Fibroblast of pulmonary artery (primary cell): ENCODE measurements around the gene HDAC4.

Experiments
- DNase-seq: peaks from one replicate; pipeline ENCODE4 v3.0.0-alpha.2; 2010; ENCODE audit warnings: low read depth
- H3K4me3 ChIP-seq: replicated peaks from 2 replicates; pipeline ENCODE4 v1.5.1; 2011; ENCODE audit warnings: low read depth, mild to moderate bottlenecking, control low read depth, low read length, moderate library complexity
- TF ChIP-seq, protein P1 (sequence below): IDR thresholded peaks from 2 replicates; pipeline ENCODE4 v1.5.1; 2011; ENCODE audit warnings: mild to moderate bottlenecking, control low read depth, low read length, inconsistent platforms; ENCODE audit errors: missing control alignments

Gene HDAC4

DNA sequence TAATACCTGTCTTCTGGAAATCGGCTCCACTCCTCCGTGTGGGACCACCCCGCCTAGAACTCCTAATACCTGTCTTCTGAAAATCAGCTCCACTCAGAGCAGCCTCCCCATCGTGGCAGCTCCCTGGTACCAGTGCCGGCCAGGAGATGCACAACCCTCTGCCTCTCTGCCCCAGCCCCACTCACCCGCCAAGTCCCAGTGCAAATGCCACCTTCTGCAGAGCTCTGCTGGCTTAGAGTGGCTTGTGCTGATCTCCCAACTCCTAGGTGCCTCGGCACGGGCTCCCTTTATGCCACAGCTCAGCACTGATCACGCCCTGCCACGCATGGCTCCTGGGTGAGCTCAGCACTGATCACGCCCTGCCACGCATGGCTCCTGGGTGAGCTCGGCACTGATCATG, 258.5 kb downstream of the HDAC4 start:
- H3K4me3 ChIP-seq = no peak overlapping the region
- DNase-seq = no peak
- TF ChIP-seq, protein P1, sequence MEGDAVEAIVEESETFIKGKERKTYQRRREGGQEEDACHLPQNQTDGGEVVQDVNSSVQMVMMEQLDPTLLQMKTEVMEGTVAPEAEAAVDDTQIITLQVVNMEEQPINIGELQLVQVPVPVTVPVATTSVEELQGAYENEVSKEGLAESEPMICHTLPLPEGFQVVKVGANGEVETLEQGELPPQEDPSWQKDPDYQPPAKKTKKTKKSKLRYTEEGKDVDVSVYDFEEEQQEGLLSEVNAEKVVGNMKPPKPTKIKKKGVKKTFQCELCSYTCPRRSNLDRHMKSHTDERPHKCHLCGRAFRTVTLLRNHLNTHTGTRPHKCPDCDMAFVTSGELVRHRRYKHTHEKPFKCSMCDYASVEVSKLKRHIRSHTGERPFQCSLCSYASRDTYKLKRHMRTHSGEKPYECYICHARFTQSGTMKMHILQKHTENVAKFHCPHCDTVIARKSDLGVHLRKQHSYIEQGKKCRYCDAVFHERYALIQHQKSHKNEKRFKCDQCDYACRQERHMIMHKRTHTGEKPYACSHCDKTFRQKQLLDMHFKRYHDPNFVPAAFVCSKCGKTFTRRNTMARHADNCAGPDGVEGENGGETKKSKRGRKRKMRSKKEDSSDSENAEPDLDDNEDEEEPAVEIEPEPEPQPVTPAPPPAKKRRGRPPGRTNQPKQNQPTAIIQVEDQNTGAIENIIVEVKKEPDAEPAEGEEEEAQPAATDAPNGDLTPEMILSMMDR = no peak

DNA sequence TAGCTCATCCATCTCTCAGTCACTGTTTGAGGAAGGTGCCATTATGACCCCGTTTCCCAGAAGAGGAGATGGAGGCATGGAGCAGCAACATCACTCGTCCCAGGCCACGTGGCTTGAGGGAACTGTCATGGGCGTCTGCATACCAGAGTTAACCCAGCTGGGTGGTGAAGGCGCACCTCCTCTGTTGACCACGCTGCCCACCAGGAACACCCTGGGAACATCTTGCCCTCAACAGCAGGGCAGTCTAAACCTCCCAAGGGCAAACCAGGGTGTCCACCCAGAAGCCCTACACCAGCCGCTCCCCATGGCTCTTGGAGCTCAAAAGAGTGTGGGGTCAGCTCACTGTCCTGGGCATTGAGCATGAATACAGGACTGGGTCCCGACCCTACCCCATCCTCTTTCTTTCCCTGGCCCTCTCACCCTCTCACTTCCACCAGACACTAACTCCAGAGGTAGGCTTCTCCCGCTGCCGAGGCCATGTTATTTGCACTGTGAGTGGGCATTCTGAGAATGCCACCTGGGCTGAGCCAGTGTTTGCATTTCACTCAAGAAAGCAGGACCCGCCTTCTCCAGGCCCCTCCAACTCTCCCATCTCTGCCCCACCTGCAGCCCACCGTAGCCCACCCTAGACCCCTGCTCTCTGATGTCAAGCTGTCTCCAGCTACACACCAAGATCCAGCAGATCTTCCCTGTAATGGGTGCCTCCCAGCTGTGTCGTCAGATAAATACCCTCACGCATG, 259.6 kb downstream of the HDAC4 start:
- no peak overlapping the region for H3K4me3 ChIP-seq
- TF ChIP-seq, protein P1 = no peak
- DNase-seq = no peak

DNA sequence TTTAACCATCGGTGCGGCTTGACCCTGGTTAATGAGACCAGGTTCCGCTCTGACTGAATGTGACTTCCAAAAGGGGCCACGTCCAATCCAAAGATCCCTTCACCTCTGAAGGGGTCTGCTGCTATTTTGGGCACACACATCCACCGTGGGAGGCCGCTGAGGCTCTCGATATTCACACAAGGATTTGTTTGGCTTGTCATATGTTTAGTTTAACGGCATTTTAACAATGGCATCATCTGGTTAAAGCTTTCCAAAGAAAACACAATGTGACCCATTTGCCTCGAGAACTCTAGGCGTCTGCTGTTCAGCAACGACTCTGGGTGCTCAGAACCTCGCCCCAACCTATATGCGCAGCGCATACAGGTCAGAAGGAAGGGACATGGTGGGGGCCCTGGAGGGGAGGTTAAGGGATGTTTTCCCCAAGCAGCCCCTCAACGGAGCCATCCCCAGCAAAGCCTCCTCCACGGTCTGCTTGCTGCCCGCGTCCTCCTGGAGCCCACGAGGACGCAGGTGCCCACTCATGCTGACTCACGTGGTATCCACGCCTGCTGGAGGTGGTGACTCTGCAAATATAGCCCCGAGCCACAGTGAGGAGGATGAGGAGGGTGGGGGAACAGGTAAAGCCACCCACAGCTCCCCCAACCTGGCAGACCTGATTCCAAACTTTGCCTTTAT, 260.3 kb downstream of the HDAC4 start:
- TF ChIP-seq, protein P1 = no peak
- DNase-seq = no peak

DNA sequence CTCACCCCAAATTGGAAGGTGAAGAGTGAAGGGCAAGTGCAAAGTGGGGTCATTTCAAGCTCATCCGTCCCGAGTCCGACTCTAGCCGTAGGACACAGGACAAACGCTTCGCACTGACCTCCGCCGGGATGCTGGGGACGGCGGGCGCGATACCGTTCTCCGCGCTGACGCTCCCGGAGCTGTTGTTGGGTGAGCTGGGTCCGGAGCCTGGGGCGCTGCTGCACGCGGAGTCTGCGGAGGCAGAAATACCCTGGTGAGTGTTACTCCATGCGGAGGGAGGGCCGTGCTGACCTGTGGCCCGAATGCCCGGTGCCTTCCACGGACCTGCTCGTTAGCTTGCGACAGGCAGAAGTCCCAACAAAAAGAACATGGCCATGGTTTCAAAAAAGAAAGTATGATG, 261.3 kb downstream of the HDAC4 start:
- TF ChIP-seq, protein P1 = no peak
- no peak overlapping the region for H3K4me3 ChIP-seq
- no peak for DNase-seq

More for the DNA sequence above, 260.3 kb downstream of the HDAC4 start:
- no peak overlapping the region for H3K4me3 ChIP-seq

DNA sequence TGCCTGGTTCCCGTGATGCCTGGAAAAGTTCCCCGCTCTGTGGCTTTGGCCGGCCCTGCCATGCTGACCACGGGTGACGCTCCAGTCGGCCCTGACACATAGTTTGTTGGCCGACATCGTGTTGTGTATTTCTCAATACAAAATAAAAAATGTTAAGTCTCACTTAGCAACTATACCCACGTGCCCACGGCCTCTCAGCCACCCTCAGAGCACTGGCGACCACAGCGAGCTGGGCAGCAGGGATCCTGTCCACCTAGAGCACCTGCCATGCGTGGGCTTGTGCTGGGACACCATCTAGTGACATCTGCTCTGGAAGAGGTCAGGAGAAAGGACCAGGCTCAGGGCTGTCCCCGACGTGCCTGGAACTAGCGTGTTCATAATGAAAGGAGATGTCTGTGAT, 261.7 kb downstream of the HDAC4 start:
- no peak for DNase-seq
- H3K4me3 ChIP-seq = no peak overlapping the region
- TF ChIP-seq, protein P1 = no peak

DNA sequence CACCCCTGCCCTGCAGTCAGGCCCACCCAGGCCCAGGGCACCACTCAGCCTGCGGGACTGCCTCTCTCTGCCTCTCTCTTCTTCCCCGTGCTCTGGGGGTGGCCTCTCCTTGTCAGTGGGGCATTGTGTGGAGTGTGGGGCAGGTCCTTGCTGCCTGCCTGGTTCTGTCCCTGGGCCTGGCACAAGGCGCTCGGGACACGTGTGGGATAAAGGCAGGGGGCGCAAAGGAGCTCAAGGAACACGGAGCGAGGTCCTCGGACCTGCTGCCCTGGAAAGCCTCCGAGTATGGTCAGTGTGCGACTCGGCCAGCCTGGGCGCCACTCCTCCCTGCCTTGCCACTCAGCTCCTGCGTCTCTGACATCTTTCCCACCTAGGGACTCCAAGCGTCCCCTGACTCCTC, 262.2 kb downstream of the HDAC4 start:
- TF ChIP-seq, protein P1 = no peak
- H3K4me3 ChIP-seq = no peak overlapping the region
- DNase-seq = no peak
